B cell (primary cell): ENCODE data around the gene SRCAP. TPM values are rescaled to one million over a fixed set of nuclear protein-coding genes. Genes with fewer than 3 reads are reported as not detected.

Experiments used
- ATAC-seq: fragments of 200-7000 bp; cut with Tn5 transposase; one replicate; pipeline ENCODE4 v1.10.0; 2021; ENCODE audit warnings: low read depth, mild to moderate bottlenecking, moderate number of reproducible peaks, moderate library complexity
- CTCF ChIA-PET: fragments of 350-600 bp; sonication (Branson Sonifier 250); formaldehyde crosslinking; loops from one replicate; lab custom pipeline; 2021; ENCODE audit warnings: antibody characterized with exemption, inconsistent platforms; lab: Charles Lee
- POLR2A ChIA-PET: fragments of 350-600 bp; sonication (Branson Sonifier 250); formaldehyde crosslinking; loops from one replicate; lab custom pipeline; 2021; ENCODE audit warnings: antibody characterized with exemption; lab: Charles Lee
- DNase-seq: peaks from one replicate; pipeline ENCODE4 v3.0.0; 2013
- H2AFZ ChIP-seq: 2 replicates; pipeline ENCODE4 v1.6.1; 2012; ENCODE audit warnings: mild to moderate bottlenecking, low read depth, low read length; ENCODE audit not compliant: insufficient read depth, poor library complexity, severe bottlenecking
- H3K27ac ChIP-seq, 2 donors: 1 replicate in 1 of 2; 2 replicates in 1 of 2; pipeline ENCODE4 v1.5.1; 2012 to 2013; ENCODE audit warnings: low read length in 2 of 2, mild to moderate bottlenecking in 2 of 2, moderate library complexity in 1 of 2
- H3K27me3 ChIP-seq, 4 experiments: fragments of 200-600 bp in 1 of 4; sonication (generic) in 1 of 4; replicated peaks in 1 of 4; 1 replicate in 2 of 4; 2 replicates in 2 of 4; pipeline versions ENCODE4 v1.6.1 to v1.7.0; 2013 to 2016; ENCODE audit warnings: low read length in 3 of 4, mild to moderate bottlenecking in 2 of 4, mixed read lengths in 1 of 4, moderate library complexity in 1 of 4; ENCODE audit not compliant: insufficient read depth in 4 of 4, control insufficient read depth in 3 of 4; ENCODE audit errors: control extremely low read depth in 1 of 4
- H3K36me3 ChIP-seq, 2 experiments: replicated peaks in 1 of 2; 1 replicate in 1 of 2; 2 replicates in 1 of 2; pipeline versions ENCODE4 v1.6.1 to v1.7.1; 2013; ENCODE audit warnings: low read length in 1 of 2; ENCODE audit not compliant: insufficient read depth in 2 of 2, control insufficient read depth in 1 of 2; ENCODE audit errors: control extremely low read depth in 1 of 2, extremely low read depth in 1 of 2
- H3K4me1 ChIP-seq, 2 donors: fragments of 200-600 bp in 1 of 2; sonication (generic) in 1 of 2; 1 replicate in 1 of 2; 2 replicates in 1 of 2; pipeline versions ENCODE4 v1.5.1 to v1.6.1; 2013 to 2017; ENCODE audit warnings: low read length in 2 of 2; ENCODE audit not compliant: control insufficient read depth in 2 of 2, insufficient read depth in 2 of 2
- H3K4me2 ChIP-seq: replicated peaks from 2 replicates; pipeline ENCODE3; 2012; ENCODE audit warnings: mild to moderate bottlenecking, low read depth, low read length; ENCODE audit not compliant: poor library complexity, severe bottlenecking
- H3K4me3 ChIP-seq, 5 experiments: fragments of 200-600 bp in 1 of 5; sonication (generic) in 1 of 5; 1 replicate in 3 of 5; 2 replicates in 2 of 5; pipeline versions ENCODE4 v1.5.1 to v1.7.0; 2011 to 2016; ENCODE audit warnings: low read length in 4 of 5, mild to moderate bottlenecking in 4 of 5, low read depth in 2 of 5, control low read depth in 1 of 5, moderate library complexity in 1 of 5; ENCODE audit not compliant: insufficient read depth in 1 of 5; ENCODE audit errors: control extremely low read depth in 1 of 5, extremely low read depth in 1 of 5
- H3K79me2 ChIP-seq: fragments of 200-600 bp; sonication (generic); one replicate; pipeline ENCODE4 v1.6.0; 2016; ENCODE audit warnings: low read length; ENCODE audit not compliant: control insufficient read depth, insufficient read depth
- H3K9ac ChIP-seq: fragments of 200-600 bp; sonication (generic); 2 replicates; pipeline ENCODE4 v1.6.1; 2017; ENCODE audit warnings: mild to moderate bottlenecking, low read length, moderate library complexity
- H3K9me3 ChIP-seq, 3 donors: one replicate each; pipeline versions ENCODE4 v1.6.1 to v1.7.1; 2013; ENCODE audit warnings: low read length in 2 of 3; ENCODE audit not compliant: control insufficient read depth in 2 of 3, insufficient read depth in 1 of 3; ENCODE audit errors: control extremely low read depth in 1 of 3
- H4K20me1 ChIP-seq: 2 replicates; pipeline ENCODE4 v1.6.0; 2012; ENCODE audit warnings: mild to moderate bottlenecking, low read length; ENCODE audit not compliant: insufficient read depth, control insufficient read depth, poor library complexity, severe bottlenecking
- H3K27ac Mint-ChIP-seq: one replicate; pipeline ENCODE4 v1.8.0; 2021; ENCODE audit warnings: mixed read lengths
- H3K27me3 Mint-ChIP-seq: one replicate; pipeline ENCODE4 v1.8.0; 2021; ENCODE audit warnings: mixed read lengths
- H3K4me1 Mint-ChIP-seq: one replicate; pipeline ENCODE4 v1.8.0; 2021; ENCODE audit warnings: mixed read lengths
- H3K4me3 Mint-ChIP-seq: one replicate; pipeline ENCODE4 v1.8.0; 2021; ENCODE audit warnings: mixed read lengths
- H3K9me3 Mint-ChIP-seq: one replicate; pipeline ENCODE4 v1.8.0; 2022; ENCODE audit warnings: mixed read lengths; ENCODE audit not compliant: insufficient read depth
- EZH2 ChIP-seq: IDR thresholded peaks from 2 replicates; pipeline ENCODE4 v1.6.1; 2012; ENCODE audit warnings: borderline replicate concordance, low read depth, mild to moderate bottlenecking, moderate library complexity, low read length; ENCODE audit not compliant: insufficient read depth, poor library complexity, severe bottlenecking
- WGBS: methylation state at CpG from one replicate; pipeline ENCODE4 v1.1.5; 2013; ENCODE audit warnings: missing lambda C conversion rate; ENCODE audit not compliant: insufficient coverage; 5-methylcytosine and 5-hydroxymethylcytosine counted together
- intact Hi-C: fragments of 100-400 bp; cut with micrococcal nuclease; formaldehyde crosslinking; loops from one replicate; pipeline ENCODE4 v1.10.0; 2022
- polyA plus RNA-seq: library from polyadenylated mRNA; depleted of rRNA; stranded (reverse); fragments of >200 nt; gene quantifications from 2 replicates; pipeline ENCODE4 v1.2.3, GENCODE V29; 2012
- total RNA-seq, 2 donors: library from RNA; stranded (reverse); fragments of 120-200 nt in 1 of 2; gene quantifications; 1 replicate in 1 of 2; 2 replicates in 1 of 2; pipeline versions ENCODE4 v1.2.3 to v1.2.4, GENCODE V29; 2013 to 2022
- TF ChIP-seq, protein P1 (sequence below): fragments of 200-600 bp; IDR thresholded peaks from one replicate; pipeline ENCODE4 v1.8.0; 2022; ENCODE audit warnings: antibody characterized with exemption, mild to moderate bottlenecking

SRCAP gene
- total and polyA plus RNA-seq, 2 donors (not counting 1 experiment from before 2014, with no cell fraction given) = 20.9 to 145 TPM

DNA sequence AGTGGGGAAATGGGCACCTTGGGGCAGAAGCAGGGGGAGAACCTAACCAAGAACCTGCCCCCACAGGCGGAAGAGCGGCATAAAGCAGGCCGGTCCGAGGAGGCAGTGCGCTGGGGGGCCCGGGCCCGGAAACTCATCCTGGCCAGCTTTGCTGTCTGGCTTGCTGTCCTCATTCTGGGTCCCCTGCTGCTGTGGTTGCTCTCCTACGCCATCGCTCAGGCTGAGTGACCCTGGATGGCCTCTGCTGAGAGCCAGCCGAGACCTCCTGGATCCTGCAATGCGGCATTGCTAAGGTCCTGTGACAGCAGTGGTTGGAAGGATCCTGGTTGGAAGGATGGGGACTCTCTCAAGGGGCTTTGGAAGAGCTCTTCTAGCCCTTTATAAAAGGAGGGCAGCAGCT lies 44.7 kb downstream of the SRCAP start:
- H3K4me1 ChIP-seq = peaks cover 3 to 5% of the 10 kb centered on the region in 2 donors
- H3K4me2 ChIP-seq = no peak overlapping the region
- peaks cover 23% of the 10 kb centered on the region for H4K20me1 ChIP-seq
- DNase-seq (no peak), ATAC-seq (no peak)
- H3K27me3 Mint-ChIP-seq = no peaks in the 10 kb centered on the region
- no peak overlapping the region for H3K9ac ChIP-seq
- H3K4me3 ChIP-seq = no peak overlapping the region
- peaks cover 18% of the 10 kb centered on the region for H3K4me1 Mint-ChIP-seq
- ChIA-PET POLR2A (no interaction called here), CTCF (no interaction called here)
- H3K36me3 ChIP-seq = peaks cover 0 to 24% of the 10 kb centered on the region in 2 experiments
- peaks cover 23% of the 10 kb centered on the region for H3K79me2 ChIP-seq
- H3K9me3 ChIP-seq = no peaks in the 10 kb centered on the region
- no peaks in the 10 kb centered on the region for H3K9me3 Mint-ChIP-seq
- H3K4me3 Mint-ChIP-seq = no peak overlapping the region
- no peaks in the 10 kb centered on the region for H3K27me3 ChIP-seq
- no peak overlapping the region for H3K27ac Mint-ChIP-seq
- H2AFZ ChIP-seq = no peak overlapping the region
- TF ChIP-seq, protein P1, sequence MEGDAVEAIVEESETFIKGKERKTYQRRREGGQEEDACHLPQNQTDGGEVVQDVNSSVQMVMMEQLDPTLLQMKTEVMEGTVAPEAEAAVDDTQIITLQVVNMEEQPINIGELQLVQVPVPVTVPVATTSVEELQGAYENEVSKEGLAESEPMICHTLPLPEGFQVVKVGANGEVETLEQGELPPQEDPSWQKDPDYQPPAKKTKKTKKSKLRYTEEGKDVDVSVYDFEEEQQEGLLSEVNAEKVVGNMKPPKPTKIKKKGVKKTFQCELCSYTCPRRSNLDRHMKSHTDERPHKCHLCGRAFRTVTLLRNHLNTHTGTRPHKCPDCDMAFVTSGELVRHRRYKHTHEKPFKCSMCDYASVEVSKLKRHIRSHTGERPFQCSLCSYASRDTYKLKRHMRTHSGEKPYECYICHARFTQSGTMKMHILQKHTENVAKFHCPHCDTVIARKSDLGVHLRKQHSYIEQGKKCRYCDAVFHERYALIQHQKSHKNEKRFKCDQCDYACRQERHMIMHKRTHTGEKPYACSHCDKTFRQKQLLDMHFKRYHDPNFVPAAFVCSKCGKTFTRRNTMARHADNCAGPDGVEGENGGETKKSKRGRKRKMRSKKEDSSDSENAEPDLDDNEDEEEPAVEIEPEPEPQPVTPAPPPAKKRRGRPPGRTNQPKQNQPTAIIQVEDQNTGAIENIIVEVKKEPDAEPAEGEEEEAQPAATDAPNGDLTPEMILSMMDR = no peak
- no peak for TF ChIP-seq EZH2
- no peak overlapping the region for H3K27ac ChIP-seq
- 95% methylated on average over 11 of the region's 11 CpGs for WGBS
- intact Hi-C loops = no loop called here

DNA sequence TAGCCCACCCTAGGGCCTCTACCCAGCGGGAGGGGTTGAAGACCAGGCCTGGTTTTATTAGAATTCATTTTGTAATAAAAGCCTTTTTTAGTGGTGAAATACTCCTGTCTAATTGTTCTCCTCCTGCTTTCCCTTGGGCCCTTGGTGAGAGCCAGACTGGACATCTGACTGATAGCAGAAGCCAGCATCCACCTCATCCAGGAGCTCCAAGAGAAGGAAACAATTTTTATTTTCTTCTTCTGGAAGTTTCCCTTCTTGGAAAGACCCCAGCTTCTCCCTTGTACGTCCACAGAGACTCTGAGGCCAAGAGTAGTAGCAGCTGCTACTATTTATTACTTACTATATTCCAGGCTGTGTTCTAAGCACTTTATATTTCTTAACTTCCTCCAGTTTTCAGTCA lies 45.2 kb downstream of the SRCAP start:
- ChIA-PET CTCF (no interaction called here), POLR2A (no interaction called here)
- Mint-ChIP-seq H3K4me1 (peaks cover 19% of the 10 kb centered on the region), H3K9me3 (no peaks in the 10 kb centered on the region), H3K27me3 (no peaks in the 10 kb centered on the region), H3K4me3 (no peak overlapping the region), H3K27ac (no peak overlapping the region)
- intact Hi-C loops = no loop called here
- no peak for ATAC-seq
- peaks cover 19% of the 10 kb centered on the region for H4K20me1 ChIP-seq
- H3K9ac ChIP-seq = no peak overlapping the region
- peaks cover 0 to 19% of the 10 kb centered on the region in 2 experiments for H3K36me3 ChIP-seq
- H3K9me3 ChIP-seq = no peaks in the 10 kb centered on the region
- TF ChIP-seq, protein P1 = no peak
- TF ChIP-seq EZH2 = no peak
- WGBS = no CpG with 5 or more reads among the region's 2 CpGs
- H3K27me3 ChIP-seq = no peaks in the 10 kb centered on the region
- no peak overlapping the region for H3K27ac ChIP-seq
- no peak overlapping the region for H3K4me2 ChIP-seq
- no peak overlapping the region for H2AFZ ChIP-seq
- H3K4me3 ChIP-seq = no peak overlapping the region
- peaks cover 3 to 5% of the 10 kb centered on the region in 2 donors for H3K4me1 ChIP-seq
- no peak for DNase-seq
- H3K79me2 ChIP-seq = peaks cover 22% of the 10 kb centered on the region
